NCI-H146 treated with DMSO at 0.1 percent for 48 hours (cell line): Measurements from ENCODE around the gene CRY2.
A peak's percentile ranks its signal among the peaks of the same experiment; 100 is the strongest.
"Not testable (repeated sequence)": the region's sequence is repeated elsewhere in the genome, so short reads cannot be mapped to it uniquely, and the experiment has no call there.

ENCODE experiments used
- DNase-seq: peaks from one replicate; lab custom pipeline; 2025; ENCODE audit not compliant: unreplicated experiment; lab: John Stamatoyannopoulos, UW

CRY2 gene

GRCh38 chr11:45897556-45897955 is 50.3 kb downstream of the CRY2 start:
- no peak for DNase-seq

DNA sequence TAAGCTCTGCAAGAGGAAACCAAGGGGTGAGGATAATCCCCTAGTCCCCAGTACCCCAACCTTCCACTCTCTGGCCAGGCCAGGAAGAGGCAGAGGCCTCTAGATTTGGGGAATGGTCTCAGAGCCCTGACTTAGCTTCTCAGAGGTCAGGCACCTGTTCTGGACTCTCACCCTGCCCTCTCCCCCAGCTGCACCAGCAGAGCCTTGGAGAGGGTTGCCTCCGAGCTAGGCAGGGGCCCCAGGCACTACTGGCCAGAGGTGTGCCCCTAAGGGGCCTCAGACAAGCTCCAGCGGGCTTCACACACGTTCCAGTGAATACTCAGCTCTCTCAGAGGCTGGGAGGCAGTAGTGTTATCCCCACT is 51.8 kb downstream of the CRY2 start:
- DNase-seq: no peak

DNA sequence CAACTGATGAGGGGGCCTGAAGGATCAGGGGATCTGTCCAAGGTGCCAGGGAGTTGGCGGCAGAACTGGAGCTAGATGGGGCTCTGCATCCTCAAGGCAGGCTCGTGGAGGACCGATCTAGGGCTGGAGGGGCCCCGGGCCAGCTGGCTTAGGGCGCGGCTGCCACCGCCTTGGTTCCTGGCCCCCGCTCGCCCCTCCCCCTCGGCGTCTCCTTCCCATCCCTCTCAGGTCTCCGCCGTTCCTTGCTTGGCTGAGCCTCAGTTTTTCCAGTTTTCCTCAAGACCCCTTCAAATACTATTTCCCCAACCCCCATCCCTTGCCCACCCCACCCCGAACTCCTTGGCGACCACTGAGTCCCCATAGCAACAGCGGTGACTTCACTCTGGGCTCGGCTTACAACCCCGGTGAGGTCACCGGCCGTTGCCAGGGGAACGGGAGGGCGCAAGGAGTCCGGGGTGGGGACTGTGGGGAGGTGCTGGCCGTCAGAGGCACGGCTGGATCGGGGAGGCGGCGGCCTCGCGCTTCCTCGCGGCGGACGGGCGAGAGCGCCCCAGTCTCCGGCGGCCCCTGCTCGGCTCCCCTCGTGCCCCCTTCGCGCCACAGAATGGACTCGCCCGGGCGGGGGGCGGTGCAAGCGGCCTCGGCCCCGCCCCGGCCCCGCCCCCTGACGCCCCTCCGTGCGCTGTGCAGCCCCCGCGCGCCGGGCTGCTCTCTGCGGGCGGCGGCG is 52.3 kb downstream of the CRY2 start:
- DNase-seq: peak; percentile 79

DNA sequence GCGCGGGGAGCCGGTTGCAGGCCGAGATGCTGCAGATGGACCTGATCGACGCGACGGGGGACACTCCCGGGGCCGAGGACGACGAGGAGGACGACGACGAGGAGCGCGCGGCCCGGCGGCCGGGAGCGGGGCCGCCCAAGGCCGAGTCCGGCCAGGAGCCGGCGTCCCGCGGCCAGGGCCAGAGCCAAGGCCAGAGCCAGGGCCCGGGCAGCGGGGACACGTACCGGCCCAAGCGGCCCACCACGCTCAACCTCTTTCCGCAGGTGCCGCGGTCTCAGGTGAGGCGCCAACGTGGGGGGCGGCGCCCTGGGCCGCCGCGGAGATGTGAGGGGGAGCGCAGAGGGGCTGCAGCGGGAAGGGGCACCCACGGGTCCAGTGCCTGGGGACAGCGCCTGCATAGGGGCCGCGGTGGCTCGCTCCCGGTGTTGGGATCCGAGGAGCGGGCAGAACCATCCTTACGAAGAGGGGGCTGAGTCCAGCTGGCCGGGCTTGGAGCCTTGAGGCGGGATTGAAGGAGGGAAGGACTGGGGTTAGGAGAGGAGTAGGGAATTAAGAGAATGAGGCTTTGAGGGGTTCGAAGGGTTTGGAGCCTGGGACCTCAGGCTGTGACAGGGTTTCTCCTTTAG is 53.0 kb downstream of the CRY2 start:
- not testable (repeated sequence) for DNase-seq

GRCh38 chr11:45900916-45901617 is 53.8 kb downstream of the CRY2 start:
- no peak for DNase-seq

GRCh38 chr11:45901626-45902025 is 54.4 kb downstream of the CRY2 start:
- DNase-seq: no peak

GRCh38 chr11:45902452-45903380 is 55.4 kb downstream of the CRY2 start:
- DNase-seq: no peak

DNA sequence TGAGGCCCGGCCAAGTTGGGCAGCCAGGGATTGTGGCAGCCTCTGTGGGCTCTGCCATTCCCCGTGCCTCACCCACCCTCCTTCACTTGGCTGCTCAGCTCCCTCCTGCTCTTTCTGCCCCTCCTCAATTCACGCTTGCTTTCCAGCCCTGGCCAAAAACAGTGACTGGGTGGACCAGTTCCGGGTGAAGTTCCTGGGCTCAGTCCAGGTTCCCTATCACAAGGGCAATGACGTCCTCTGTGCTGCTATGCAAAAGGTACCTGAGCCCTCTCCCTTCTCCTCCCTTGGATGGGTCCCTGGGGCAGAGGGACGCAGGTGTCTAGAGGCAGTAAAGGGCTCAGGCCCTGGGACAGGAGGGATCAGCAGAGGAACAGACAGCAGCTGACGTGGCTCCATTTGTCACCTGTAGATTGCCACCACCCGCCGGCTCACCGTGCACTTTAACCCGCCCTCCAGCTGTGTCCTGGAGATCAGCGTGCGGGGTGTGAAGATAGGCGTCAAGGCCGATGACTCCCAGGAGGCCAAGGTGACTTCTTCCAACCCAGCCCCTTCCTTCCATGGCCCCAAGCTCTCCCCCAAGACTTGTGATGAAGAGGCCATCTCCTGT is 57.1 kb downstream of the CRY2 start:
- DNase-seq: no peak

GRCh38 chr11:45905095-45905494 is 57.8 kb downstream of the CRY2 start:
- no peak for DNase-seq

- DNase-seq: not testable (repeated sequence)
Measured at GRCh38 chr11:45905576-45905975, 58.3 kb downstream of the CRY2 start.

- DNase-seq: no peak
Measured at GRCh38 chr11:45906096-45906682, 58.9 kb downstream of the CRY2 start.

DNA sequence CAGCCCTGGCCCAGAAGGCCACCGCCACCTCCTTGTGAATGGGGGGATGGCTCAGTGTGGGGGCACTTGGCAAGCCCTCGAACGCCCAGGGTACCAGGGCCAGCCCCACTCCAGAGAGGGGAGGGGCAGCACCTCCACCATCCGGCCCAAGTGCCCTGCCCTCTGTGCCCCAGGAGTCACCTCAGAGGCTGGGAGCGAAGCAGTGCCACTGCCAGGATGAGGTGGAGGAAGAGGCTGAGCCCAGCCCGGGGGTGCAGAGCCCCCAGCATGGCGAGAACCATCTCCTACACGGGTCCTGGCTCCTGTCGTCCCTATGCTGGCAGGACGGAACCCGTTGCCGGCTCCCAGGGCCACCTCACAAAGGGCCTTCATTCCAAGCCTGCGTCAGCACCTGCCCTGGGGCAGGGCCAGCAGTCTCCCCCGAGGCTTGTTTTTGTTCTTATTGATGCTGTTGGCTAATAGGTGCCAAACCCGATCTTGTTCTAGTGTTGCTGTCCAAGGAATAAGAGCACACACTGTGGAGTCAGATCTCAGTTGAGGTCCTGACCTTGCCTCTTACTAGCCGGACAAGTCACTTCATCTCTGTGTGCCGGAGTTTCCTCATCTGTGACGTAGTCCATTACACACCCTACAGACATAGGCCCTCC is 59.8 kb downstream of the CRY2 start, which contains the start of gene FREY1:
Gene FREY1 (minus strand): TSS at position 307 of the 647 bp plus-strand sequence. CDS start 26 bp downstream, at position 281.
- DNase-seq: no peak

GRCh38 chr11:45907911-45908370 is 60.7 kb downstream of the CRY2 start:
- DNase-seq: no peak

GRCh38 chr11:45909594-45910475 is 62.6 kb downstream of the CRY2 start:
- no peak for DNase-seq

DNA sequence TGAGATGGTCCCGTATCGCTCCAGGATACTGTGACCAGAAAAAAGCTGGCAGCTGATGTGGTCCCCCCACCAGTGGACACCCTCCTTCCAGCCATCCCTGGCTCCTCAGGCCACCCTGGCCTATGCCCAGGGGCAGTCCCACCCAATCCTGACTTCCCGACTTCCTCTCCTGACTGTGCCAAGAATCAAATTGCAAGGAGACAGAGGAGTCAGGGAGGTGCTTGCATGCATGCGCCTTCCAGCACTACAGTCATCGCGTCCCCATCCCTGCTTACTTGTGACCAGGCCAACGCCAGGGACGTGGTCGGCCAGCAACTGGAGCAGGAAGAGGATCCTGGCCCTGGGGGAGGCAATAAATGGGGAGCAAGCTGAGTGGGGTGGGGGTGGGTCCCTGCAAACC is 63.3 kb downstream of the CRY2 start:
- DNase-seq: no peak

GRCh38 chr11:45913514-45913913 is 66.2 kb downstream of the CRY2 start:
- no peak for DNase-seq

DNA sequence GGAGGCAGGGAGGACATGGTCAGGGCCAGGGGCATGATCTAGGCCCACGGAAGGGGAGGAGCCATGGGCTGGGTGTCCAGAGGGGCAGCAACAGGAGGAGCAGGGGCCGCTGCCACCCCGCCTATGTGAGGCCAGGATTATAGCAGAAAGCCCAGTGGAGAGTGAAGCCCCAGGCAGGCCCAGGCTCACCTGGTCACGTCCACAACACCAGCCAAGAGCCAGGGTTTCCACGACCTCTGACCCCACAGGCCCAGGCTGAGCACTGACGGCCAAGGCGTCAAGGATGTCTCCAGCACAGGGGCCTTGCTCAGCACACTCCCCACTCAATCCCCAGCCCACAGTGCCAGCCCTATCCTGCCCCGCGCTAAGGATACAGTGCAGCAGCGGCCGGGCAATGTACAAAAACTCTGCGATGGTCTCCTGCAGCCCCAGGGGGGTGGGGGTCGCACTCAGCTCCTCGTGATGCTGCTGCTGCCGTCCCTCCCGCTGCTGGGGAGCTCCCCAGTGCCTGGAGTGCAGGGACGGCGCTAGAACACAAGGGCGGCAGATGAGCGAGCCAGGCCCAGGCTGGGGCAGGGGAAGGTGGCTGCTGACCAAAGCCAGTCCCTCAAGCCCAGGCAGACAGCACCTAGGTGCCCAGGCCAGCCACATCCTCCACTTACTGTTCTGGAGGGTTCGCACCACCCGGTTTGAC is 66.8 kb downstream of the CRY2 start:
- no peak for DNase-seq

DNA sequence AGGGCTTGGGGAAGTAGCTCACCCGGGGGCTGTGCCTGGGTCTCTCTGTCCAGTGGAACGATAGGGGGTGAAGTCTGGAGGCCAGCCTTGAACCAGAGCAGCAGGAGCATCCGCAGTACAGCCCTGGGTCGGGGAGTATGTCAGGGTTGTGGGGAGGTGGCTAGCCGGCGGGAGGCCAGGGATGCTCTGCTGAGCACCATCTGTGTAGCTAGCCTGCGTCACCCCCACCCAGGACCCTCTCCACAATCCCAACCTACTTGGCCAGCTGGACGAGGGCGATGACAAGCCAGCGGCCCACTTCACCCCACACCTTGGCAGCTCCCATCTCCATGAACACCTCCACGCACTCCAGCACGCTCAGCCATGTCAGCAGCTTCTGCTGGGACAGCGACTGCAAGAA is 68.2 kb downstream of the CRY2 start:
- no peak for DNase-seq
